ENCODE data around the gene RPS28. TPM values are rescaled to one million over a fixed set of nuclear protein-coding genes. Genes with fewer than 3 reads are reported as not detected.
"Not testable (repeated sequence)": the region's sequence is repeated elsewhere in the genome, so short reads cannot be mapped to it uniquely, and the experiment has no call there.

Gene RPS28
- total and polyA plus RNA-seq, 4 donors: 405 to 981 (median 714) TPM

- DNase-seq: peak in 1 of 2 donors; percentile 54
- peak overlapping the region in 1 of 2 donors; percentile 26 for H3K4me3 ChIP-seq (ENCODE audit: low read length in 2 of 2)
- no peaks in the 10 kb centered on the region for H3K27me3 ChIP-seq (ENCODE audit: control insufficient read depth in 1 of 2, insufficient read depth in 2 of 2, low read length in 1 of 2)
- 5 to 8% methylated on average over 10 of the region's 10 CpGs for WGBS, 2 donors
- H3K4me1 ChIP-seq (ENCODE audit: control insufficient read depth in 1 of 2, insufficient read depth in 2 of 2, low read length in 2 of 2): no peaks in the 10 kb centered on the region
- no peak overlapping the region for H3K27ac ChIP-seq (ENCODE audit: low read depth in 1 of 2, low read length in 2 of 2)
- peak; percentile 51 for ATAC-seq (ENCODE audit: low FRiP score)
- no peaks in the 10 kb centered on the region for H3K36me3 ChIP-seq (ENCODE audit: control insufficient read depth in 1 of 2, insufficient read depth in 2 of 2, low read length in 1 of 2)
- intact Hi-C loops (cut with DNase I): loop anchor here (2.0 to 10.0 kb wide), 3 partner anchors 155 to 223 kb away; partner anchors contain the start of gene MYO1F (in 1 of the 2)
- H3K9me3 ChIP-seq (ENCODE audit: control insufficient read depth, low read length): peaks cover 1% of the 10 kb centered on the region
Observed at GRCh38 chr19:8352134-8352827, 31.0 kb downstream of the RPS28 start.

DNA sequence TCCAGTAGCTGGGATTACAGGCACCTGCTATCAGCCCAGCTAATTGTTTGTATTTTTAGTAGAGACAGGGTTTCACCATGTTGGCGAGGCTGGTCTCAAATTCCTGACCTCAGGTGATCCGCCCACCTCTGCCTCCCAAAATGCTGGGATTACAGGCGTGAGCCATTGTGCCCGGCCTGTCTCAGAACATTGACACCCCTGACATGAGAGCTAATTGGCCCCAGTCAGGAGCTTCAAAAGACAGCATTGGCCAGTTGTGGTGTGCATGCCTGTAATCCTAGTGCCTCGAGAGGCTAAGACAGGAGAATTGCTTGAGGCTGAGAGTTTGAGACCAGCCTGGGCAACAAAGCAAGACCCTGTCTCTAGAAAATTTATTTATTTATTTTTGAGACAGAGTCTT is 31.5 kb downstream of the RPS28 start:
- not testable (repeated sequence) for H3K27me3 ChIP-seq (ENCODE audit: control insufficient read depth in 1 of 2, insufficient read depth in 2 of 2, low read length in 1 of 2); H3K36me3 ChIP-seq (ENCODE audit: control insufficient read depth in 1 of 2, insufficient read depth in 2 of 2, low read length in 1 of 2); H3K4me1 ChIP-seq (ENCODE audit: control insufficient read depth in 1 of 2, insufficient read depth in 2 of 2, low read length in 2 of 2); H3K9me3 ChIP-seq (ENCODE audit: control insufficient read depth, low read length); ATAC-seq (ENCODE audit: low FRiP score); H3K4me3 ChIP-seq (ENCODE audit: low read length in 2 of 2); DNase-seq; H3K27ac ChIP-seq (ENCODE audit: low read depth in 1 of 2, low read length in 2 of 2)
- intact Hi-C loops (cut with DNase I): loop anchor here (2.0 to 10.0 kb wide), 3 partner anchors 154 to 222 kb away; partner anchors contain the start of gene MYO1F (in 1 of the 2)
- WGBS, 2 donors: 46 to 53% methylated on average over 5 of the region's 5 CpGs

DNA sequence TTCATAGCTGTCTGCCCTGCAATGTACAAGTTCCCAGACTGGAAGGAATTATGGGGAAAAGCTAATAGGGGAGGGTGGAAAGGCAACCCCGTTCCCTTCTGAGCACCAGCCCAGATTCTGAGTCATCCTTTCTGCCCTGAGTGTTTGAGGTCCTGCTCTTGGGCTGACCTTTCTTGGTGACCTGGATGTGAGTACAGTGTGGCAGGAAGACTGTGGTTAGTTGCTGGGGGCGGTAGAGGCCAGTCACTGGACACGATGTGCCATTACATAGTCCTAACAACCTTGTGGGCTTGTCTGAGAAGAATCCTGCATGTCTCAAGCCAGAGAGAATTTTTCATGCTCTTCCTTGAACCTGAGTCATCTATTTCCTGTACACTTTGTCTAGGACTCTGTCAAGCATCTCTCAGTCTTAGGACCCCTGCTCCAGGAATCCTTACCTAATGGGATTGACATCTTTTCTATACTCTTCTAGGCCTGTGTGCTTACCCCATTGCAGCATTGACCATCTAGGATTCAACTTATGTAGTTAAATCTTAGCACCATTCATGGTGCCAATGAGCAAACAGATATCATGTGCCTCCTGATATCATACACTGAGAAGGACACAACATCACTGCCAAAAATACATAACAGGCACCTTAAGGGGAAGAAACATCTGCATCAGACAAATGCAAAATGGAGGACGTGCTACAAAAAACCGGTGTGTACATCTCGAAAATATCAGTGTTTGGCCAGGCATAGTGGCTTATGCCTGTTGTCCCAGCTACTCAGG is 34.5 kb downstream of the RPS28 start:
- no peaks in the 10 kb centered on the region for H3K4me1 ChIP-seq (ENCODE audit: control insufficient read depth in 1 of 2, insufficient read depth in 2 of 2, low read length in 2 of 2)
- H3K9me3 ChIP-seq (ENCODE audit: control insufficient read depth, low read length): peaks cover 1% of the 10 kb centered on the region
- 63 to 67% methylated on average over 6 of the region's 6 CpGs for WGBS, 2 donors
- H3K27me3 ChIP-seq (ENCODE audit: control insufficient read depth in 1 of 2, insufficient read depth in 2 of 2, low read length in 1 of 2): no peaks in the 10 kb centered on the region
- DNase-seq (peak; percentile 80 to 83), ATAC-seq (ENCODE audit: low FRiP score) (peak; percentile 73)
- no peaks in the 10 kb centered on the region for H3K36me3 ChIP-seq (ENCODE audit: control insufficient read depth in 1 of 2, insufficient read depth in 2 of 2, low read length in 1 of 2)
- H3K4me3 ChIP-seq (ENCODE audit: low read length in 2 of 2): no peak overlapping the region
- peak overlapping the region in 1 of 2 donors; percentile 3 for H3K27ac ChIP-seq (ENCODE audit: low read depth in 1 of 2, low read length in 2 of 2)
- intact Hi-C loops (cut with DNase I): loop anchor here (2.0 to 10.0 kb wide), 3 partner anchors 37 to 219 kb away; partner anchors contain the start of gene MYO1F (in 1 of the 2)

DNA sequence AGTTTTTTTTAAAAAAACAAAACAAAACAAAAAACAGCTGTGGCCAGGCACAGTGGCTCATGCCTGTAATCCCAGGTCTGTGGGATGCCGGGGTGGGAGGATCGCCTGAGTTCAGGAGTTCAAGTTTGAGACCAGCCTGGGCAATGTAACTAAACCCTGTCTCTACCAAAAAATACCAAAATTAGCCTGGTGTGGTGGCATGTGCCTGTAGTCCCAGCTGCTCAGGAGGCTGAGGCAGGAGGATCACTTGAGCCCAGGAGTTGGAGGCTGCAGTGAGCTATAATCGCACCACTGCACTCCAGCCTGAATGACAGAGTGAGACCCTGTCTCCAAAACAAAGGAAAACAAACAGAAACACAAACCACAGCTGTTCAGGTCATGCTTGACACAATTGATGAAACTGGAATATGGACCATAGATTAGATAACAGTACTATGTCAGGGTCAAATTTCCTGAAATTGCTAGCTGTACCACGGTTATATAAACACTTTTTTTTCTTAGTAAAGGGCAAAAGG is 35.8 kb downstream of the RPS28 start:
- ATAC-seq (ENCODE audit: low FRiP score) (no peak), DNase-seq (no peak)
- Histone ChIP-seq H3K4me1 (ENCODE audit: control insufficient read depth in 1 of 2, insufficient read depth in 2 of 2, low read length in 2 of 2) (no peaks in the 10 kb centered on the region), H3K27me3 (ENCODE audit: control insufficient read depth in 1 of 2, insufficient read depth in 2 of 2, low read length in 1 of 2) (no peaks in the 10 kb centered on the region), H3K36me3 (ENCODE audit: control insufficient read depth in 1 of 2, insufficient read depth in 2 of 2, low read length in 1 of 2) (no peaks in the 10 kb centered on the region), H3K4me3 (ENCODE audit: low read length in 2 of 2) (no peak overlapping the region), H3K9me3 (ENCODE audit: control insufficient read depth, low read length) (peaks cover 1% of the 10 kb centered on the region), H3K27ac (ENCODE audit: low read depth in 1 of 2, low read length in 2 of 2) (no peak overlapping the region)
- intact Hi-C loops (cut with DNase I): loop anchor here in 1 of 2 donors (10.0 kb wide), 1 partner anchor 218 kb away; the partner anchor contains the start of gene MYO1F
- WGBS, 2 donors: 76 to 80% methylated on average over 4 of the region's 4 CpGs

DNA sequence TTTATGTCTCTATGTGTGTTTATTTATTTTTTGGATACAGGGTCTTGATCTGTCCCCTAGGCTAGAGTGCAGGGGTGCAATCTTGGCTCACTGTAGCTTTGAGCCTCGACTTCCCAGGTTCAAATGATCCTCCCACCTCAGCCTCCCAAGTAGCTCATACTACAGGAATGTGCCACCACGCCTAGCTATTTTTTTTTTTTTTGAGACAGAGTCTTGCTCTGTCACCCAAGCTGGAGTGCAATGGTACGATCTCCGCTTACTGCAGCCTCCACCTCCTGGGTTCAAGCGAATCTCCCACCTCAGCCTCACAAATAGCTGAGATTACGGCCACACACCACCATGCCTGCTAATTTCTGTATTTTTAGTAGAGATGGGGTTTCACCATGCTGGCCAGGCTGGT is 37.7 kb downstream of the RPS28 start:
- Histone ChIP-seq H3K4me1 (ENCODE audit: control insufficient read depth in 1 of 2, insufficient read depth in 2 of 2, low read length in 2 of 2) (no peaks in the 10 kb centered on the region), H3K36me3 (ENCODE audit: control insufficient read depth in 1 of 2, insufficient read depth in 2 of 2, low read length in 1 of 2) (no peaks in the 10 kb centered on the region), H3K4me3 (ENCODE audit: low read length in 2 of 2) (no peak overlapping the region), H3K27ac (ENCODE audit: low read depth in 1 of 2, low read length in 2 of 2) (no peak overlapping the region), H3K27me3 (ENCODE audit: control insufficient read depth in 1 of 2, insufficient read depth in 2 of 2, low read length in 1 of 2) (no peaks in the 10 kb centered on the region), H3K9me3 (ENCODE audit: control insufficient read depth, low read length) (peaks cover 1% of the 10 kb centered on the region)
- ATAC-seq (ENCODE audit: low FRiP score) (no peak), DNase-seq (no peak)
- WGBS, 2 donors: 88 to 91% methylated on average over 6 of the region's 6 CpGs
- intact Hi-C loops (cut with DNase I): loop anchor here in 1 of 2 donors (10.0 kb wide), 1 partner anchor 216 kb away; the partner anchor contains the start of gene MYO1F

GRCh38 chr19:8360196-8360595 is 38.9 kb downstream of the RPS28 start:
- H3K4me3 ChIP-seq (ENCODE audit: low read length in 2 of 2): no peak overlapping the region
- 78 to 84% methylated on average over 8 of the region's 8 CpGs for WGBS, 2 donors
- peaks cover 1% of the 10 kb centered on the region for H3K9me3 ChIP-seq (ENCODE audit: control insufficient read depth, low read length)
- H3K4me1 ChIP-seq (ENCODE audit: control insufficient read depth in 1 of 2, insufficient read depth in 2 of 2, low read length in 2 of 2): no peaks in the 10 kb centered on the region
- ATAC-seq (ENCODE audit: low FRiP score) (no peak), DNase-seq (no peak)
- no peaks in the 10 kb centered on the region for H3K36me3 ChIP-seq (ENCODE audit: control insufficient read depth in 1 of 2, insufficient read depth in 2 of 2, low read length in 1 of 2)
- intact Hi-C loops (cut with DNase I): no loop called here
- H3K27ac ChIP-seq (ENCODE audit: low read depth in 1 of 2, low read length in 2 of 2): no peak overlapping the region
- H3K27me3 ChIP-seq (ENCODE audit: control insufficient read depth in 1 of 2, insufficient read depth in 2 of 2, low read length in 1 of 2): no peaks in the 10 kb centered on the region

GRCh38 chr19:8361921-8362793 is 40.9 kb downstream of the RPS28 start:
- H3K9me3 ChIP-seq (ENCODE audit: control insufficient read depth, low read length): no peaks in the 10 kb centered on the region
- DNase-seq: peak; percentile 97 to 98
- intact Hi-C loops (cut with DNase I): loop anchor here (1.0 to 2.0 kb wide), 2 partner anchors 28 to 29 kb away; partner anchors contain the start of gene RAB11B (in 2 of the 2)
- ATAC-seq (ENCODE audit: low FRiP score): peak; percentile 87
- no peak overlapping the region for H3K4me3 ChIP-seq (ENCODE audit: low read length in 2 of 2)
- no peaks in the 10 kb centered on the region for H3K36me3 ChIP-seq (ENCODE audit: control insufficient read depth in 1 of 2, insufficient read depth in 2 of 2, low read length in 1 of 2)
- WGBS, 2 donors: 10 to 16% methylated on average over 12 of the region's 12 CpGs
- H3K27ac ChIP-seq (ENCODE audit: low read depth in 1 of 2, low read length in 2 of 2): peak overlapping the region in 1 of 2 donors; percentile 91
- no peaks in the 10 kb centered on the region for H3K4me1 ChIP-seq (ENCODE audit: control insufficient read depth in 1 of 2, insufficient read depth in 2 of 2, low read length in 2 of 2)
- H3K27me3 ChIP-seq (ENCODE audit: control insufficient read depth in 1 of 2, insufficient read depth in 2 of 2, low read length in 1 of 2): no peaks in the 10 kb centered on the region

Data from aorta (tissue), 5 donors.